NOMO-1 treated with dmso at 0.1 percent for 144 hours (cell line): ENCODE measurements around the gene TMEM163.
"Not testable (repeated sequence)": the region's sequence is repeated elsewhere in the genome, so short reads cannot be mapped to it uniquely, and the experiment has no call there.

ENCODE experiments used
- DNase-seq: peaks from one replicate; lab custom pipeline; 2025; ENCODE audit not compliant: unreplicated experiment; lab: John Stamatoyannopoulos, UW

Gene TMEM163

GRCh38 chr2:134583997-134584520, 134.7 kb downstream of the TMEM163 start:
- DNase-seq, result no peak

DNA sequence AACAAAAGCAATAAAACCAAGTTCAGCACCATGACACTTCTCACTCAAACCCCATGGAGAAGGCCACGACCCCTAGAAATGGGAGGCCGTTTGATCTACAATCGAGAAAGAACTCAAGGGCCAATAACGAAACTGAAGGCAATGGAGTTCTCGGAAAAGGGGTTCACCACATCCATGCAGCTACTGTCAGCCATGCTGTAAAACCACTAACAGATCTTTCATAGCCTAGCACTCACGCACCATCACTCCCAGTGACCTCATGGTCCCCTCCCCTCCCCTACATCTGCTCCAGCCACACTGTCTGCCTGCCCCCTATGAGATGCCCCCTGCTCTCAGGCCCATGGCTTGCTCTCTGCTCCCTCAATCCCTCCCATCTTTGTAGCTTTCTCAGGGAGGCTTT, 135.3 kb downstream of the TMEM163 start:
- no peak for DNase-seq

DNA sequence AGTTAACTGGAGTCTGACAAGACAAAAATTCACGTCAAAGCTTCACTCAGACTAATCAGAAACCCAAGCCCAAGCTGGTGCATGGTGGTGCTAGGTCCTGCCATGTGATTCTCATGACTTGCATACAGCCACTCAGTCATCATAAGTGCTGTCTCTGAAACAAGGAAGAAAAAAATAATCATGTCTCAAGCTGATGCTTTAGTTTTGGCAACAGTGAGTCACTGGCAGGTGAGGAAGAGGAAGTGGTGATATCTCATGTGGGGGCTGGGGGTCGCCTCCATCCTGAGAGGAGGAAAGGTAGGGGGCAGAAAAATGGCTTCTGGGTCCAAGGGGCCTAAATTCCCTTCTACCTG, 136.3 kb downstream of the TMEM163 start:
- no peak for DNase-seq

DNA sequence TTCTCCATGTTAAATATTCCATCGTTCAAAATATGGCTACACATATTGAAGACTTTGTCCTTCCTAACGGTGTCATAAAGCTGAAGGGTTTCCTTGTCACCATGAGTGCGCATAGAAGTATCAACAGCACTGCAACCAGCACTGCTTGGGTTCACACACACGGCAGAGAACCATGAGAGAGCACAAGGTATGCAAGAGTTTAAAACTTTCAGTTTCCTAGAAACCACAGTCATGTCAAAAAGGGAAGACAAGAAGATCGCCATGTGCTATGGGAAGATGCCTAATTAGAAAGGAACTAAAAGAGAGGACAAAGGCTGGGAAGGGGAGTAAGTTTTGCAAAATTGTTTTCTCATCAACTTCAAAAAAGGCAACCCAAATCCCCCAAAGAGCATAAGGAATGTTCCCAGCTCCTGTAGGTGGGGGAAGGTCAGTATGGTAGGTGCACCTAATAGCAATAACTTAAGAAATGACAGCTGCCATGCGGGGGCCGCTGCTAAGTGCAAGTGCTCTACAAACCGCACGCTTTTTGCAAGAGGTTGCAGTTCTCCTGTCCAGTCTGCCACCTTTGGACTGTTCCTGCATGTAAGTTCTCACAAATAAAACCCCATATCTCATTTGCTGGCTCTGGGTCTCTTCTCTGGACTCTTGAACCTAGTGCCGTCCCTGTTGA, 136.8 kb downstream of the TMEM163 start:
- no peak for DNase-seq

DNA sequence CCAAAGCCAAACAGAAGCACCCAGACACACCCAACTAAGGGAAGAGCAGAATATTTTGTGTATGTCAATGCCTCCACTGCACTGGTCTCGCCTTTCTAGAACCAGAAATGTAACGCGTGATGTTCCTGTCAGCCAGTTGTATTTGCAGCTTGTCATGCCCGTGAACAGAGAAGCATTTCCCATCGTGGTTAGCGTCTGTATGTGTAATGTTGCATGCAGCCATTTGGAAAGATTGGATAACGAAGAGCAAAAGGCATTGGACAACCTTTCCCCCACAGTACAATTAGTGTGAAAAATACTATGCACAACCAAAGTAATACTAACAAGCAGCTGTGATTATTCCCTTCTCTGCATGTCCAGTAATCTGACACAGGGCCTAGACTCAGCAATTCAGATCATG, 140.5 kb downstream of the TMEM163 start:
- no peak for DNase-seq

- no peak for DNase-seq
Measured at GRCh38 chr2:134576478-134576877, 142.3 kb downstream of the TMEM163 start.

DNA sequence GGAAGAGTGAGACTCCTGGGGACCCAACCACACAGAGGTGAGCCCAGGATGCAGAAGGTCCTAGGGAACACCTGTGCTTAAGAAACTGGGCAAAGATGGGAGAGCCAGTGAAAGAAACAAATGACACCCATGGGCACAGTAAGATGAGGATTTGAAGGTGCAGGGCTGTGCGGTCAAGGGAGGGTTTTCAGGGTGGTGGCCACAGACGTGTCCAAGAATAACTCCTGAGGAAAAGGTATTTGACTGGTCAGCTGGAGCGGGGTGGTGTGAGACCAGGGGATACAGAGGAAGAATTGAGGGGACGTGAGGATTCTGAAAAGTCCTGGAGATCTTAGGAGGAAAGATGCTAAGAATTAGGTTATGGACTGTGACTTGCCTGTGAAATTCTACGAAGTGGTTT, 142.9 kb downstream of the TMEM163 start:
- no peak for DNase-seq

DNA sequence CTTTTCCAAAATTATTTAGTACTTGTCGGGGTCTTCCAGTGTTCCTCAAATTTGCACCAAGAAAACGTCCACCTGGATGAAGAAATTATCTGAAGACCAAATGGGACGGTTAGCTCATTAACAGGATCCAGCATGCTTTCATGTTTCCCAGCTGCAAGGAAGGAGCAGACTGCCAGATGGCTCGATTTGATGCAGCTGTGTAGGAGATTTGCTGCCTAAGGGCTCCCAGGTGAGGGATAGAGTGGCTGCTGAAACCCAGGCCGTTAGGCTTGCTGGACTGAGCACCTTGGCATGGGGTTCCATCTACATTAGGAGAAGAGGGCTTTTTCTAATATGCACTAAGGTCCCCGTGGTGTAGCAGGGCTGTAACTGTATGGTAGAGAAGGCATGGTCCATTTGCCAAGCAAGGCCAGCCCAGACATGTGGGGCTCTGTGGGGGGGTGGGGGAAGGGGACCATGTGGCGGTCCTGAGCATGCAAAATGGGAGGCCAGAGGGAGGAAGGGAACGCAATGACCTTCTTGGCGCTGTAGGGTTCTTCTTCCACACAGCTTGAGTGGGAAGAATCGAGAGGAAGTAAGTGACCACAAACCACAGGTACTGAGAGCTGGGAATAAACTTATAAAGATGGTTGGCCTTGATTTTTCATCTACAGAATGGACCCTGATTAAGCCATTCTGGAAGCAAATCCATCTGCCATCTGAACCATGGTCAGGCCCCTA, 144.0 kb downstream of the TMEM163 start:
- DNase-seq, result no peak

- no peak for DNase-seq
Measured at GRCh38 chr2:134573724-134574123, 145.1 kb downstream of the TMEM163 start.

GRCh38 chr2:134573085-134573370, 145.8 kb downstream of the TMEM163 start:
- no peak for DNase-seq

- no peak for DNase-seq
Measured at GRCh38 chr2:134572314-134573084, 146.3 kb downstream of the TMEM163 start.

GRCh38 chr2:134570676-134571075, 148.1 kb downstream of the TMEM163 start:
- DNase-seq, result peak; percentile 30

DNA sequence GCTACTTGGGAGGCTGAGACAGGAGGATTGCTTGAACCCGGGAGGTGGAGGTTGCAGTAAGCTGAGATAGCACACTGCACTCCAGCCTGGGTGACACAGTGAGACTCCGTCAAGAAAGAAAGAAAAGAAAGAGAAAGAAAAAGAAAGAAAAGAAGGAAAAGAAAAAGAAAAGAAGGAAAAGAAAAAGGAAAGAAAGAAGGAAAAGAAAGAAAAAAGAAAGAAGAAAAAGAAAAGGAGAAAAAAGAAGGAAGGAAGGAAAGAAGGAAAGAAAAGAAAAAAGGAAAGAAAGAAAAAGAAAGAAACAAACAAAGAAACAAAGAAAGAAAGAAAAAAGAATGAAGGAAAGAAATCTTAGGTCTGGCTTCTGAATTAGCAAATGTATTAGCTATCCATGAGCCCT, 150.4 kb downstream of the TMEM163 start:
- DNase-seq, result no peak

DNA sequence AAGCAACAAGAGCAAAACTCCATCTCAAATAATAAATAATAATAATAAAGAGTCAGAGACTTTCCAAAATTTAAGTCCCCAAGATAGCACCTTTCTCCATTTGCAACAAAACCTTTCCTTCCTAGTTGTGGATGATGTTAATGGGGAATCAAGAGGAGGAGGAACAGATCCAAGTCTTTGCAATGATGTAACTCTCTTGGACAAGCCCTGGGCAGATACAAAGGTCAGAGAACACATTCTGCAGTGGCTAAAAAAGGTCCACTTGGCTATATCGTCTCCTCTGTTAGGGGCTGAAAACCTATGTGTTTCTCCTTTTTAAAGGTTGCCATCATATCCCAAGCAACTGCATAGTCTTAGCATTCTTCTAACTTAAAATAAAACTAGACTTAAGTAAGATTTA, 151.1 kb downstream of the TMEM163 start:
- DNase-seq, result no peak

DNA sequence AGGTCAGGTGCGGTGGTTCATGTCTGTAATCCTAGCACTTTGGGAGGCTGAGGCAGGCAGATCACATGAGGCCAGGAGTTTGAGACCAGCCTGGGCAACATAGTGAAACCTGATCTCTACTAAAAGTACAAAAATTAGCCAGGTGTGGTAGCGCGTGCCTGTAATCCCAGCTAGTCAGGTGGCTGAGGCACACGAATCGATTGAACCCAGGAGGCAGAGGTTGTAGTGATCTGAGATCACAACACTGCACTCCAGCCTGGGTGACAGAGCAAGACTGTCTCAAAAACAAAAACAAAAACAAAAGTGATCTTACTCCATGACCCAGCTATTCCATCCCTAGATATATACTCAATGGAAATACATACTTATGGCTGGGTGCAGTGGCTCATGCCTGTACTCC, 153.8 kb downstream of the TMEM163 start:
- not testable (repeated sequence) for DNase-seq

GRCh38 chr2:134564549-134564948, 154.3 kb downstream of the TMEM163 start:
- no peak for DNase-seq

GRCh38 chr2:134558208-134558830, 160.5 kb downstream of the TMEM163 start:
- DNase-seq, result no peak

DNA sequence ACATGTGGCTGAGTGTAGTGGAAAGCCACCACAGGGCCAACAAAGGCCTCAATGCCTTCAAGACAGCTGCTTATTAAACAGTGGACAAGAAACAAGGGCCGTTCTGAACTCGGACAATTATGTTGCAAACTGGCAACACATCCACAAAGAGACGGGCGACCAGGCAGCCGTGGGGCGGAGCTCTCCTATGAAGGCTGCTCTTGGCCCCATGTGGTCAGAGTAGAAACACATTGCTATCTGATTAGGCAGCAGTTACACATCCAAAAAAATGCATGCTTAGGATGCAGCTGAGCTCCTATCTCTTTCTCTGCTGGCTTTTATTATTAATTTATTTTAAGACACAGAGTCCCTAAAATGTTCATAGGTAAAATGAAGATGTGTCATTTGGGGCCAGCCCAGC, 163.4 kb downstream of the TMEM163 start:
- no peak for DNase-seq

DNA sequence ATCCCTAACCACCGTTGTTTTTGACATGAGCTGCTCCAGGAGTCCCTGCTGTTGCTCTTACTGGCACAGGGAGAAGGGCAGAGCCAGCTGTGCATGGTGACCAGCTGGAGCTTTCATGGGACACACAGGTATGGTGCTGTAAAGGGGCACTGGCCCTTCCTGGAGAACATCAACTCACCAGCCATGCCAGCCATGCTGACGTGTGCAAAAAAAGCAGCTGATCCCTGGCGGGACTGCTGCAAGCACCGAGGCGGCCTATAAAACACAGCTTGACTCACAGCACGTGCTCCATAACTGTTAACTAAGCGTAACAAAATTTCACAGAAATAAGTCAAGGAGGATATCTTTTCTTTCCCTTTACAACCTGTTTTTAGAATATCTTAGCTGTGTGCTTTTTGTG, 165.1 kb downstream of the TMEM163 start:
- no peak for DNase-seq

DNA sequence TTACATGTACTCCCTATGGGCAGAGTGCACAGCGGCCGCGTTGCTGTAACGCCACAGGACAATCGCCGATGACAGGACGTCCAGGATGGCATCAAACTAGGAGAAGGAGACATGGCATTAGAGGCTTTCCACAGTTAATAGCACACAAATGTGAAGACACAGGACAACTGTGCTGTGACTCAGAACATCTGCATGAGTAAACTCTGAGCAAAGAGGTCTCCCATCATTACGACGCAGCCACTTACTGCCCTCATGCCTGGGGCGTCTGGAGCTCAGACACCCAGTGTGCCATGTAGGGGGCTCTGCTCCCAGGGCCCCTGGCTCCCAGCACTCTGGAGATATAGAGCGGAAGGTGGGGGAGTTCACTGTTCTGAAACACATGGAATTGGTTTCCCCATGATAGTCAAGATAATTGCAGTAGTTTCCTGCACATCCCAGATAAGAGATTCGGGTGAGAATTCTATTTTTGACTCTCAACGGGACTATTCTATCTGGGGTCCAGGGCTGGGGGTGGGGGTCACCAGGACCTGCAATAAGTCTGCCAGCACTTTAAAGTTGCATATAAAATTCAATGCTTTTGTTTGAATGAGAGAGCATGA, 168.1 kb downstream of the TMEM163 start:
- no peak for DNase-seq

DNA sequence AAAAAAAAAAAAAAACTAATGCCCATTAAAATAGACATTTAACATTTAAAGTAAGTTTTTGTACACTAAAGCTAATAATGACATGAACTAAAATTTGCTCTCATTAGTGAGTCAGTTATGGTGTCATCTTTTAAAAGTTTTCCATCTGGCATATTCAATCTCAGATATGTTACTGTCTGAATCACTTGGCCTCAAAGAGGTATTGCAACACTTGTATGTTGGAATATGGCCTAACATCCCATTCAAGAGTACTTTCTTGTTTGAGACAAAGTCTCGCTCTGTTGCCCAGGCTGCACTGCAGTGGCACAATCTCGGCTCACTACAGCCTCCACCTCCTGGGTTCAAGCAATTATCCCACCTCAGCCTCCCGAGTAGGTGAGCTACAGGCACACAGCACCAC, 169.7 kb downstream of the TMEM163 start:
- no peak for DNase-seq
